Bladder microvascular endothelial cell (primary cell): ENCODE data around the gene MAP9. TPM values are rescaled to one million over a fixed set of nuclear protein-coding genes. Genes with fewer than 3 reads are reported as not detected.

Source experiments
- total RNA-seq: library from RNA; depleted of rRNA; stranded (reverse); fragments of >200 nt; gene quantifications from 2 replicates; pipeline ENCODE4 v1.2.3, GENCODE V29; 2014

MAP9 gene
- under 0.01 and 0.31 TPM in 2 replicates for total RNA-seq

DNA sequence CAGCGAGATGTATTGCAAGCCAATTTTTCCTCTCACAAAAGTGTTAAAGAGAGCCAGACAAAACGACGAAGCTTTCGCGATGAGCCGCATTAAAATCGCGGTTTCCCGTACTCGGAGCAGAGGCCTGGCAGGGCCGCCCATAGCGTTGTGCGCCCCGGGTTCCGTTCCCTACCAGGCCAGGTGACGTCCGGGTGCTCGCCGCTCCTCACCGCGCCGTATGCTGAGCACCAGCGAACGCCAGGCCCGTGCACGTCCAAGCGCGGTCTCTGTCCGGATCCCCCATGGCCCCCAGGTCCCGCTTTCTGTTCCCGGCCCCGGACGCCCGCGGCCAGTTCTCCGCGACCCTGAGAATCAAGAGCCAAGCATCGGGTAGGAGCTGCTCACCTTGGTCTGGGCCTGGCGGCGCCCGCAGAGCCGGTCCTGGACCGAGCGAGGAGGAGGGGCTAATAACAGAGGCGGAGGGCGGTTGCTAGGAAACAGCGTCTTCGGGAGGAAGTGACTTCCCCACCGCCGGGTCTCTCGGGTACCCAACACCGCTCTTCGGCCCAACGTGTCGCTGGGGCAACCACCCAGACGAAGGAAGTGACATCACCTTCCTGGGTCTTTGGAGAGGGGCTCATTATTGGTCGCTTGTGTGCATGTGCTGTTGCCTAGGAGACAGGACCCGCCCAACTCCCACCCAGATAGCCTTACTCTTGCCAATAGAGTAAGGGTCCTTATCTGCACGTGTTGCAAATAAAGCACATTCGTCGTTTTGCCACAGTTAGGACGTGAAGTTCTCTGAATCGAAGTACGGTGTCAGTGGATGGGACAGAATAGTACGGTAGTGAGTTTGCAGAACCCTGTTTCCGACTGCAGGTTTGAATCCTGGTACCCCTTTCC, at the start of gene MAP9:
MAP9 (minus strand) TSS at position 579 of the 882 bp plus-strand sequence. CDS start 1,115 bp downstream, outside the sequence.

Other genes with a start within 250 kb of the MAP9 start
- gene NPY2R, start 168.3 kb downstream of the MAP9 start, total RNA-seq = 0.13 TPM in 1 of 2 replicates, not detected in the other